HG02610 (cell line): ENCODE data around the gene GADL1.

Experiments
- ATAC-seq: cut with Tn5 transposase; IDR thresholded peaks from one replicate; pipeline ENCODE4 v1.9.1; 2021; ENCODE audit warnings: mild to moderate bottlenecking, moderate library complexity; ENCODE audit not compliant: unreplicated experiment

The GADL1 gene

GRCh38 chr3:30700702-30701321 is 193.6 kb downstream of the GADL1 start:
- no peak for ATAC-seq

GRCh38 chr3:30699927-30700326 is 194.5 kb downstream of the GADL1 start:
- ATAC-seq, result no peak

GRCh38 chr3:30698549-30698948 is 195.9 kb downstream of the GADL1 start:
- ATAC-seq, result no peak

GRCh38 chr3:30696896-30697295 is 197.6 kb downstream of the GADL1 start:
- ATAC-seq, result no peak

GRCh38 chr3:30696403-30696819 is 198.1 kb downstream of the GADL1 start:
- no peak for ATAC-seq

GRCh38 chr3:30695302-30696061 is 199.0 kb downstream of the GADL1 start:
- ATAC-seq, result no peak

- ATAC-seq, result no peak
These were observed 199.8 kb downstream of the GADL1 start for GRCh38 chr3:30694668-30695067.

- no peak for ATAC-seq
These were observed 200.3 kb downstream of the GADL1 start for GRCh38 chr3:30694148-30694547.

- peak; percentile 93 for ATAC-seq
These were observed 200.9 kb downstream of the GADL1 start for GRCh38 chr3:30693470-30694120.

- no peak for ATAC-seq
These were observed 201.8 kb downstream of the GADL1 start for GRCh38 chr3:30692498-30693130.

- ATAC-seq, result no peak
These were observed 202.5 kb downstream of the GADL1 start for GRCh38 chr3:30691944-30692343.

- no peak for ATAC-seq
These were observed 203.1 kb downstream of the GADL1 start for GRCh38 chr3:30691249-30691880.

- no peak for ATAC-seq
These were observed 204.3 kb downstream of the GADL1 start for GRCh38 chr3:30690199-30690598.

- no peak for ATAC-seq
These were observed 205.5 kb downstream of the GADL1 start for GRCh38 chr3:30688776-30689641.

GRCh38 chr3:30687930-30688570 is 206.4 kb downstream of the GADL1 start:
- no peak for ATAC-seq

GRCh38 chr3:30686799-30687198 is 207.7 kb downstream of the GADL1 start:
- ATAC-seq, result no peak

- ATAC-seq, result no peak
These were observed 208.3 kb downstream of the GADL1 start for GRCh38 chr3:30686176-30686575.

GRCh38 chr3:30685267-30685667 is 209.2 kb downstream of the GADL1 start:
- no peak for ATAC-seq

- ATAC-seq, result no peak
These were observed 210.1 kb downstream of the GADL1 start for GRCh38 chr3:30684356-30684755.

- ATAC-seq, result no peak
These were observed 210.7 kb downstream of the GADL1 start for GRCh38 chr3:30683769-30684168.
